HepG2 (cell line): ENCODE data around the gene PCDHGA7. TPM values are rescaled to one million over a fixed set of nuclear protein-coding genes. Genes with fewer than 3 reads are reported as not detected.

Source experiments
- ATAC-seq: fragments of 200-7000 bp; cut with Tn5 transposase; 3 replicates; pipeline ENCODE4 v1.9.1; 2020; ENCODE audit warnings: mild to moderate bottlenecking, moderate library complexity
- BruUV-seq: library from RNA; stranded (reverse); fragments of 400-500 nt; replicated peaks from 2 replicates; lab custom pipeline; 2021; lab: Mats Ljungman, UMichigan
- CTCF ChIA-PET: fragments of 300-600 bp; formaldehyde crosslinking; extraction: SDS; loops from one replicate; lab custom pipeline; 2021; ENCODE audit warnings: low total read pairs, inconsistent platforms, low intra/inter-chr PET ratio; lab: Yijun Ruan, JAX
- POLR2A ChIA-PET: fragments of 350-600 bp; sonication (Branson Sonifier 250); formaldehyde crosslinking; loops from one replicate; lab custom pipeline; 2020; ENCODE audit warnings: antibody characterized with exemption, inconsistent platforms; lab: Yijun Ruan, JAX
- DNase-seq: peaks from one replicate; pipeline ENCODE4 v3.0.0-alpha.2; 2015; ENCODE audit warnings: low spot score
- FAIRE-seq: peaks from 3 replicates; lab custom pipeline; 2011; peaks lifted over from hg19 to GRCh38; lab: Jason Lieb, UNC
- H2AFZ ChIP-seq: one replicate; pipeline ENCODE4 v1.6.1; 2011; ENCODE audit warnings: low read length, inconsistent platforms
- H3K27ac ChIP-seq: fragments of 300-600 bp; 3 replicates; pipeline ENCODE4 v1.8.0; 2011; ENCODE audit warnings: mixed run types, mild to moderate bottlenecking, mixed read lengths, low read length, inconsistent platforms; ENCODE audit not compliant: insufficient read depth; ENCODE audit errors: extremely low read length
- H3K27me3 ChIP-seq, 2 experiments: fragments of 200-600 bp in 1 of 2; 2 replicates in 1 of 2; 3 replicates in 1 of 2; pipeline versions ENCODE4 v1.6.0 to v1.8.0; 2011; ENCODE audit warnings: low read length in 2 of 2, mild to moderate bottlenecking in 2 of 2, moderate library complexity in 2 of 2, inconsistent platforms in 1 of 2; ENCODE audit not compliant: insufficient read depth in 2 of 2, control insufficient read depth in 1 of 2
- H3K36me3 ChIP-seq, 2 experiments: fragments of 200-600 bp in 1 of 2; replicated peaks in 1 of 2; 2 replicates in 1 of 2; 3 replicates in 1 of 2; pipeline versions ENCODE4 v1.5.1 to v1.8.0; 2011; ENCODE audit warnings: low read length in 2 of 2, inconsistent platforms in 1 of 2; ENCODE audit not compliant: insufficient read depth in 2 of 2, control insufficient read depth in 1 of 2
- H3K4me1 ChIP-seq: 2 replicates; pipeline ENCODE4 v1.5.1; 2012; ENCODE audit warnings: low read length, inconsistent platforms; ENCODE audit not compliant: insufficient read depth
- H3K4me2 ChIP-seq: 2 replicates; pipeline ENCODE4 v1.6.0; 2011; ENCODE audit warnings: low read depth, low read length, inconsistent platforms
- H3K4me3 ChIP-seq, 3 experiments: fragments of 200-600 bp in 1 of 3; sonication (generic), shearing (Covaris generic) in 1 of 3; replicated peaks in 1 of 3; 2 replicates each; pipeline ENCODE4 v1.5.1; 2011 to 2016; ENCODE audit warnings: low read length in 3 of 3, inconsistent platforms in 2 of 3, low read depth in 2 of 3, mild to moderate bottlenecking in 2 of 3, control low read depth in 1 of 3, mixed read lengths in 1 of 3; ENCODE audit not compliant: insufficient read depth in 1 of 3
- H3K79me2 ChIP-seq: one replicate; pipeline ENCODE4 v1.6.1; 2011; ENCODE audit warnings: low read length, inconsistent platforms; ENCODE audit not compliant: insufficient read depth
- H3K9ac ChIP-seq: 2 replicates; pipeline ENCODE4 v1.6.0; 2011; ENCODE audit warnings: mild to moderate bottlenecking, low read depth, low read length, inconsistent platforms; ENCODE audit not compliant: insufficient read depth
- H3K9me3 ChIP-seq: 2 replicates; pipeline ENCODE4 v1.5.1; 2012; ENCODE audit warnings: mild to moderate bottlenecking, low read length
- H4K20me1 ChIP-seq: 2 replicates; pipeline ENCODE4 v1.6.0; 2011; ENCODE audit warnings: inconsistent platforms, mild to moderate bottlenecking, low read length, moderate library complexity; ENCODE audit not compliant: insufficient read depth
- ARNT ChIP-seq: fragments of 450-650 bp; IDR thresholded peaks from 2 replicates; pipeline ENCODE4 v1.6.1; 2017
- GABPA ChIP-seq, 2 experiments: IDR thresholded peaks; 2 replicates each; pipeline ENCODE4 v1.6.1; 2011 to 2016; ENCODE audit warnings: low read depth in 2 of 2, low read length in 1 of 2, missing biosample characterization in 1 of 2, missing genetic modification characterization in 1 of 2
- MIXL1 ChIP-seq: IDR thresholded peaks from 2 replicates; pipeline ENCODE4 v1.6.1; 2016
- ZNF570 ChIP-seq: sonication (generic); formaldehyde crosslinking; IDR thresholded peaks from 2 replicates; pipeline ENCODE4 v1.4.0; 2020; ENCODE audit warnings: mild to moderate bottlenecking, missing genetic modification reagents, borderline replicate concordance
- ZNF672 ChIP-seq: sonication (generic); formaldehyde crosslinking; IDR thresholded peaks from 2 replicates; pipeline ENCODE4 v1.8.1; 2022; ENCODE audit warnings: missing genetic modification reagents
- ZNF761 ChIP-seq: sonication (generic); formaldehyde crosslinking; conservative IDR thresholded peaks from 2 replicates; pipeline ENCODE4 v1.4.0; 2020; ENCODE audit warnings: mild to moderate bottlenecking, missing genetic modification reagents
- ZNF850 ChIP-seq: sonication (generic); formaldehyde crosslinking; conservative IDR thresholded peaks from 2 replicates; pipeline ENCODE4 v1.9.0; 2021; ENCODE audit warnings: mild to moderate bottlenecking, missing genetic modification reagents
- WGBS: methylation state at CpG from one replicate; pipeline ENCODE4 v1.1.6; 2017; ENCODE audit warnings: low lambda C conversion rate; 5-methylcytosine and 5-hydroxymethylcytosine counted together
- in situ Hi-C: cut with HindIII; loops from 2 replicates; pipeline ENCODE4 v1.10.0; 2017; ENCODE audit warnings: low pct_unique_long_range_greater_than_20kb; ENCODE audit not compliant: extremely low pct_ligation_motif_present
- intact Hi-C: fragments of 100-400 bp; cut with micrococcal nuclease; formaldehyde crosslinking; loops from one replicate; pipeline ENCODE4 v1.10.0; 2022; ENCODE audit not compliant: unreplicated experiment
- polyA plus RNA-seq, 8 experiments: library from polyadenylated mRNA; depleted of rRNA in 3 of 8; stranded (reverse) in 7 of 8; unstranded in 1 of 8; fragments of >200 nt; fragmentation: Illumina TruSeq in 4 of 8; extraction: Trizol in 4 of 8; gene quantifications; 2 replicates each; pipeline versions ENCODE4 v1.2.1 to v1.2.3, GENCODE V29; 2011 to 2016; ENCODE audit warnings: low read depth in 4 of 8, missing spikeins in 1 of 8, mixed read lengths in 1 of 8; ENCODE audit not compliant: insufficient read depth in 1 of 8
- total RNA-seq, 5 experiments: library from RNA; depleted of rRNA; stranded (reverse); fragments of >200 nt; fragmentation: Illumina TruSeq; extraction: Trizol; gene quantifications; 2 replicates each; pipeline ENCODE4 v1.2.3, GENCODE V29; 2016; ENCODE audit warnings: low read depth in 1 of 5
- TF ChIP-seq, protein P1 (sequence below): sonication (generic); formaldehyde crosslinking; IDR thresholded peaks from 2 replicates; pipeline ENCODE4 v1.4.0; 2020; ENCODE audit warnings: missing genetic modification reagents
- TF ChIP-seq, protein P2 (sequence below): sonication (generic); formaldehyde crosslinking; IDR thresholded peaks from 2 replicates; pipeline ENCODE4 v1.8.0; 2022; ENCODE audit warnings: mild to moderate bottlenecking, missing genetic modification reagents, moderate library complexity
- TF ChIP-seq, protein P3 (sequence below): sonication (generic); formaldehyde crosslinking; conservative IDR thresholded peaks from 2 replicates; pipeline ENCODE4 v1.4.0; 2020; ENCODE audit warnings: mild to moderate bottlenecking, missing genetic modification reagents, moderate library complexity

Gene PCDHGA7
- total and polyA plus RNA-seq, 2 of the 13 experiments (the other 11 are each of a cell fraction or from before 2014, with no cell fraction given) = 0.11 to 0.31 TPM

DNA sequence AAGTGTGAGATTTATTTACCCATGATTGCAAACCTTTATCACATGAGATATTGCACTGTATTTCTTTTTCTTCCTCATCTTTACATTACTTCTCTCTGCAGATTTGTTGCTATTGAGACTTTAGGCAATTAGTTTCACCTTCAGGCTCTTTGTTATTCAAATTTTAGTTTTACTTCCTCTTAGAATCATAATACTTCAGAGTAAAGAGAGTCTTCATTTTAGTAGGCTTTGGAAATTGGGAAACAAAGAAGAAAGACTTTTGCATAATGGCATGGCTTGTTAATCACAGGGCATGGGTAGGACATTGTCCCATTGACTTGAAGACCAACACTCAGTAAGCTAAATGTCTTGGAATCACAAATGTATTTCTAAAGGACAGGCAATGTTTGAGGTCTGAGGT, 19.8 kb upstream of the PCDHGA7 start (continued):
- TF ChIP-seq, protein P1, sequence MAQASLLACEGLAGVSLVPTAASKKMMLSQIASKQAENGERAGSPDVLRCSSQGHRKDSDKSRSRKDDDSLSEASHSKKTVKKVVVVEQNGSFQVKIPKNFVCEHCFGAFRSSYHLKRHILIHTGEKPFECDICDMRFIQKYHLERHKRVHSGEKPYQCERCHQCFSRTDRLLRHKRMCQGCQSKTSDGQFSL (CRISPR knock-in tag) = no peak
- TF ChIP-seq GABPA (IDR thresholded peaks at IDR 0.05; ENCODE audit: low read depth, low read length) = no peak
- no peak for TF ChIP-seq GABPA (CRISPR knock-in tag; IDR thresholded peaks at IDR 0.05; ENCODE audit: low read depth)
- no peak for TF ChIP-seq ARNT

DNA sequence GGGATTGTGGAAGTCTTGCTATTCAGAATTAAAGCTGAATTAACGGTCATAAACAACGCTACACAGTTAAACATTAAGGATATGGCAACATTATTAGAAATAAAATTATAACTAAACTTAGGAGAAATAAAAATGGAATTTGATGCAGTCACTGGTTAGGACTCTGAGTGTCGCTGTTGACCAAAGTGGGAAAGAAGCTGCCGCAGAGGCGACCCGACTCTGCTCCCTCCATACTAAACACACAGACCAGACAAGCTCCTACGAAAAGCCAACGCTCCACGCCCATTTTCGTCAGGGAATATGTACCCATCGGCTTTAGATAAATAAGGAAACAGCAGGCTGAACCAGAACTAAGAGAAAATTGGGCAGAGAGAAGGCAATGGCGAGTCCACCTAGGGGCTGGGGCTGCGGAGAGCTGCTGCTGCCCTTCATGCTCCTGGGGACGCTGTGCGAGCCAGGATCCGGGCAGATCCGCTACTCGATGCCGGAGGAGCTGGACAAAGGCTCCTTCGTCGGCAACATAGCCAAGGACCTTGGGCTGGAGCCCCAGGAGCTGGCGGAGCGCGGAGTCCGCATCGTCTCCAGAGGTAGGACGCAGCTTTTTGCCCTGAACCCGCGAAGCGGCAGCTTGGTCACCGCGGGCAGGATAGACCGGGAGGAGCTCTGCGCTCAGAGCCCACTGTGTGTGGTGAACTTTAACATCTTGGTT, 18.4 kb upstream of the PCDHGA7 start, which contains the start of gene PCDHGA5:
TSS of gene PCDHGA5 (plus strand) at position 211 of the 709 bp plus-strand sequence. CDS start at position 380, 169 bp downstream.
- H4K20me1 ChIP-seq = no peaks in the 10 kb centered on the region
- H2AFZ ChIP-seq = no peak within 1 kb of the TSS
- H3K9me3 ChIP-seq = peaks cover 54% of the 10 kb centered on the region
- no peak within 1 kb of the TSS for H3K4me2 ChIP-seq
- no peak for FAIRE-seq
- no TSS peak for BruUV-seq
- H3K27me3 ChIP-seq = no peaks in the 10 kb centered on the region
- no peak for DNase-seq
- H3K36me3 ChIP-seq = no peaks in the 10 kb centered on the region
- H3K27ac ChIP-seq = no peak within 1 kb of the TSS
- intact Hi-C loops (no loop called here), in situ Hi-C loops (no loop called here)
- no peak for ATAC-seq
- TF ChIP-seq ZNF570 (CRISPR knock-in tag) (no peak), MIXL1 (CRISPR knock-in tag) (no peak), ZNF761 (CRISPR knock-in tag) (no peak), ZNF850 (CRISPR knock-in tag) (no peak), ZNF672 (CRISPR knock-in tag) (no peak)
- TF ChIP-seq, protein P2, sequence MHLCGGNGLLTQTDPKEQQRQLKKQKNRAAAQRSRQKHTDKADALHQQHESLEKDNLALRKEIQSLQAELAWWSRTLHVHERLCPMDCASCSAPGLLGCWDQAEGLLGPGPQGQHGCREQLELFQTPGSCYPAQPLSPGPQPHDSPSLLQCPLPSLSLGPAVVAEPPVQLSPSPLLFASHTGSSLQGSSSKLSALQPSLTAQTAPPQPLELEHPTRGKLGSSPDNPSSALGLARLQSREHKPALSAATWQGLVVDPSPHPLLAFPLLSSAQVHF (CRISPR knock-in tag) = no peak
- TF ChIP-seq, protein P3, sequence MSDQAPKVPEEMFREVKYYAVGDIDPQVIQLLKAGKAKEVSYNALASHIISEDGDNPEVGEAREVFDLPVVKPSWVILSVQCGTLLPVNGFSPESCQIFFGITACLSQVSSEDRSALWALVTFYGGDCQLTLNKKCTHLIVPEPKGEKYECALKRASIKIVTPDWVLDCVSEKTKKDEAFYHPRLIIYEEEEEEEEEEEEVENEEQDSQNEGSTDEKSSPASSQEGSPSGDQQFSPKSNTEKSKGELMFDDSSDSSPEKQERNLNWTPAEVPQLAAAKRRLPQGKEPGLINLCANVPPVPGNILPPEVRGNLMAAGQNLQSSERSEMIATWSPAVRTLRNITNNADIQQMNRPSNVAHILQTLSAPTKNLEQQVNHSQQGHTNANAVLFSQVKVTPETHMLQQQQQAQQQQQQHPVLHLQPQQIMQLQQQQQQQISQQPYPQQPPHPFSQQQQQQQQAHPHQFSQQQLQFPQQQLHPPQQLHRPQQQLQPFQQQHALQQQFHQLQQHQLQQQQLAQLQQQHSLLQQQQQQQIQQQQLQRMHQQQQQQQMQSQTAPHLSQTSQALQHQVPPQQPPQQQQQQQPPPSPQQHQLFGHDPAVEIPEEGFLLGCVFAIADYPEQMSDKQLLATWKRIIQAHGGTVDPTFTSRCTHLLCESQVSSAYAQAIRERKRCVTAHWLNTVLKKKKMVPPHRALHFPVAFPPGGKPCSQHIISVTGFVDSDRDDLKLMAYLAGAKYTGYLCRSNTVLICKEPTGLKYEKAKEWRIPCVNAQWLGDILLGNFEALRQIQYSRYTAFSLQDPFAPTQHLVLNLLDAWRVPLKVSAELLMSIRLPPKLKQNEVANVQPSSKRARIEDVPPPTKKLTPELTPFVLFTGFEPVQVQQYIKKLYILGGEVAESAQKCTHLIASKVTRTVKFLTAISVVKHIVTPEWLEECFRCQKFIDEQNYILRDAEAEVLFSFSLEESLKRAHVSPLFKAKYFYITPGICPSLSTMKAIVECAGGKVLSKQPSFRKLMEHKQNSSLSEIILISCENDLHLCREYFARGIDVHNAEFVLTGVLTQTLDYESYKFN (CRISPR knock-in tag) = no peak
- H3K4me1 ChIP-seq = no peaks in the 10 kb centered on the region
- ChIA-PET CTCF (no interaction called here), POLR2A (no interaction called here)
- 74% methylated on average over 30 of the region's 34 CpGs for WGBS
- no peaks in the 10 kb centered on the region for H3K79me2 ChIP-seq
- no peak within 1 kb of the TSS for H3K4me3 ChIP-seq
- H3K9ac ChIP-seq = no peak within 1 kb of the TSS
